Measurements from ENCODE around the gene GHR. TPM values are rescaled to one million over a fixed set of nuclear protein-coding genes. Genes with fewer than 3 reads are reported as not detected.

The GHR gene
- total RNA-seq, 1 donor: 5.4 TPM

DNA sequence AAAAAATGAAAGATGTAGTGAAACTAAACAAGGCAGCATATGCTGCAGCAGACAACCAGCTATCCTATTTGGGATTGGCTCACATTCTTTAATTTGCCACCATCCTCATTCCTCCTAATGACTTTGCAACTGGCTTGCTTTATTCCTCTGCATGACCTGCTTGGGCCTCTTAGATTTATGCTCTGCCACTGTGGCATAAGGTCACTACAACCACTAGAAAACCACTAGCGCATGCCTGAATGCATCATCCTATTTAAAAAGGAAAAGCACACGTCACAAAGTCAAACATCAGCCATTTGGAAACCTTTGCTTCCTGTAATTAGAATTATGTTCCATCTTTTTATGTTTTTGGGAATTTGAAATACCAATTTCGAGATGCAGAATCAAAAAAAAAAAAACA lies 292.5 kb downstream of the GHR start:
- TF ChIP-seq, protein P1, sequence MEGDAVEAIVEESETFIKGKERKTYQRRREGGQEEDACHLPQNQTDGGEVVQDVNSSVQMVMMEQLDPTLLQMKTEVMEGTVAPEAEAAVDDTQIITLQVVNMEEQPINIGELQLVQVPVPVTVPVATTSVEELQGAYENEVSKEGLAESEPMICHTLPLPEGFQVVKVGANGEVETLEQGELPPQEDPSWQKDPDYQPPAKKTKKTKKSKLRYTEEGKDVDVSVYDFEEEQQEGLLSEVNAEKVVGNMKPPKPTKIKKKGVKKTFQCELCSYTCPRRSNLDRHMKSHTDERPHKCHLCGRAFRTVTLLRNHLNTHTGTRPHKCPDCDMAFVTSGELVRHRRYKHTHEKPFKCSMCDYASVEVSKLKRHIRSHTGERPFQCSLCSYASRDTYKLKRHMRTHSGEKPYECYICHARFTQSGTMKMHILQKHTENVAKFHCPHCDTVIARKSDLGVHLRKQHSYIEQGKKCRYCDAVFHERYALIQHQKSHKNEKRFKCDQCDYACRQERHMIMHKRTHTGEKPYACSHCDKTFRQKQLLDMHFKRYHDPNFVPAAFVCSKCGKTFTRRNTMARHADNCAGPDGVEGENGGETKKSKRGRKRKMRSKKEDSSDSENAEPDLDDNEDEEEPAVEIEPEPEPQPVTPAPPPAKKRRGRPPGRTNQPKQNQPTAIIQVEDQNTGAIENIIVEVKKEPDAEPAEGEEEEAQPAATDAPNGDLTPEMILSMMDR (IDR thresholded peaks at IDR 0.05; ENCODE audit: extremely low read depth, low read depth, low read length): no peak
- Histone ChIP-seq H2AFZ (ENCODE audit: low read length) (no peak overlapping the region), H3K79me2 (ENCODE audit: insufficient read depth, low read length) (no peaks in the 10 kb centered on the region), H3K4me2 (ENCODE audit: insufficient read depth, low read length) (peak overlapping the region; percentile 62), H3K36me3 (ENCODE audit: insufficient read depth, low read length) (no peaks in the 10 kb centered on the region), H3K4me3 (ENCODE audit: insufficient read depth, low read length) (no peak overlapping the region), H3K27ac (ENCODE audit: low read depth, low read length) (peak overlapping the region; percentile 4), H3K4me1 (ENCODE audit: insufficient read depth, low read length) (peaks cover 25% of the 10 kb centered on the region), H4K20me1 (ENCODE audit: insufficient read depth, low read length) (no peaks in the 10 kb centered on the region), H3K27me3 (ENCODE audit: insufficient read depth, low read length) (no peaks in the 10 kb centered on the region), H3K9me3 (ENCODE audit: low read depth, low read length) (no peaks in the 10 kb centered on the region)
- DNase-seq (ENCODE audit: insufficient read length, low spot score, missing footprints): peak; percentile 14

DNA sequence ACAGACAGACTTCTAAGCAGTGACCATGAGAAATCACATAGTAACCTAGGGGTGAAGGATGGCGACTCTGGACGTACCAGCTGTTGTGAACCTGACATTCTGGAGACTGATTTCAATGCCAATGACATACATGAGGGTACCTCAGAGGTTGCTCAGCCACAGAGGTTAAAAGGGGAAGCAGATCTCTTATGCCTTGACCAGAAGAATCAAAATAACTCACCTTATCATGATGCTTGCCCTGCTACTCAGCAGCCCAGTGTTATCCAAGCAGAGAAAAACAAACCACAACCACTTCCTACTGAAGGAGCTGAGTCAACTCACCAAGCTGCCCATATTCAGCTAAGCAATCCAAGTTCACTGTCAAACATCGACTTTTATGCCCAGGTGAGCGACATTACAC lies 295.4 kb downstream of the GHR start:
- Histone ChIP-seq H3K9me3 (ENCODE audit: low read depth, low read length) (no peaks in the 10 kb centered on the region), H3K27ac (ENCODE audit: low read depth, low read length) (peak overlapping the region; percentile 12), H3K79me2 (ENCODE audit: insufficient read depth, low read length) (no peaks in the 10 kb centered on the region), H3K4me1 (ENCODE audit: insufficient read depth, low read length) (peaks cover 25% of the 10 kb centered on the region), H3K27me3 (ENCODE audit: insufficient read depth, low read length) (no peaks in the 10 kb centered on the region), H3K4me2 (ENCODE audit: insufficient read depth, low read length) (peak overlapping the region; percentile 32), H2AFZ (ENCODE audit: low read length) (no peak overlapping the region), H4K20me1 (ENCODE audit: insufficient read depth, low read length) (no peaks in the 10 kb centered on the region), H3K36me3 (ENCODE audit: insufficient read depth, low read length) (no peaks in the 10 kb centered on the region), H3K4me3 (ENCODE audit: insufficient read depth, low read length) (no peak overlapping the region)
- peak; percentile 30 for DNase-seq (ENCODE audit: insufficient read length, low spot score, missing footprints)
- TF ChIP-seq, protein P1 (IDR thresholded peaks at IDR 0.05; ENCODE audit: extremely low read depth, low read depth, low read length): no peak

DNA sequence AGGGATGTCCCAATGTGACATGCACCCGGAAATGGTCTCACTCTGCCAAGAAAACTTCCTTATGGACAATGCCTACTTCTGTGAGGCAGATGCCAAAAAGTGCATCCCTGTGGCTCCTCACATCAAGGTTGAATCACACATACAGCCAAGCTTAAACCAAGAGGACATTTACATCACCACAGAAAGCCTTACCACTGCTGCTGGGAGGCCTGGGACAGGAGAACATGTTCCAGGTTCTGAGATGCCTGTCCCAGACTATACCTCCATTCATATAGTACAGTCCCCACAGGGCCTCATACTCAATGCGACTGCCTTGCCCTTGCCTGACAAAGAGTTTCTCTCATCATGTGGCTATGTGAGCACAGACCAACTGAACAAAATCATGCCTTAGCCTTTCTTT lies 295.8 kb downstream of the GHR start:
- Histone ChIP-seq H3K4me3 (ENCODE audit: insufficient read depth, low read length) (no peak overlapping the region), H3K9me3 (ENCODE audit: low read depth, low read length) (no peaks in the 10 kb centered on the region), H3K79me2 (ENCODE audit: insufficient read depth, low read length) (no peaks in the 10 kb centered on the region), H2AFZ (ENCODE audit: low read length) (no peak overlapping the region), H3K4me2 (ENCODE audit: insufficient read depth, low read length) (peak overlapping the region; percentile 32), H4K20me1 (ENCODE audit: insufficient read depth, low read length) (no peaks in the 10 kb centered on the region), H3K36me3 (ENCODE audit: insufficient read depth, low read length) (no peaks in the 10 kb centered on the region), H3K27ac (ENCODE audit: low read depth, low read length) (peak overlapping the region; percentile 12), H3K27me3 (ENCODE audit: insufficient read depth, low read length) (no peaks in the 10 kb centered on the region), H3K4me1 (ENCODE audit: insufficient read depth, low read length) (peaks cover 25% of the 10 kb centered on the region)
- TF ChIP-seq, protein P1 (IDR thresholded peaks at IDR 0.05; ENCODE audit: extremely low read depth, low read depth, low read length): no peak
- DNase-seq (ENCODE audit: insufficient read length, low spot score, missing footprints): peak; percentile 27

DNA sequence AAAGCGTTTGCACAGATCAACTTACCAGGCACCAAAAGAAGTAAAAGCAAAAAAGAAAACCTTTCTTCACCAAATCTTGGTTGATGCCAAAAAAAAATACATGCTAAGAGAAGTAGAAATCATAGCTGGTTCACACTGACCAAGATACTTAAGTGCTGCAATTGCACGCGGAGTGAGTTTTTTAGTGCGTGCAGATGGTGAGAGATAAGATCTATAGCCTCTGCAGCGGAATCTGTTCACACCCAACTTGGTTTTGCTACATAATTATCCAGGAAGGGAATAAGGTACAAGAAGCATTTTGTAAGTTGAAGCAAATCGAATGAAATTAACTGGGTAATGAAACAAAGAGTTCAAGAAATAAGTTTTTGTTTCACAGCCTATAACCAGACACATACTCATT lies 297.0 kb downstream of the GHR start:
- H3K27me3 ChIP-seq (ENCODE audit: insufficient read depth, low read length): no peaks in the 10 kb centered on the region
- DNase-seq (ENCODE audit: insufficient read length, low spot score, missing footprints): no peak
- no peaks in the 10 kb centered on the region for H3K36me3 ChIP-seq (ENCODE audit: insufficient read depth, low read length)
- H3K79me2 ChIP-seq (ENCODE audit: insufficient read depth, low read length): no peaks in the 10 kb centered on the region
- no peak overlapping the region for H3K4me2 ChIP-seq (ENCODE audit: insufficient read depth, low read length)
- no peak overlapping the region for H2AFZ ChIP-seq (ENCODE audit: low read length)
- no peak overlapping the region for H3K4me3 ChIP-seq (ENCODE audit: insufficient read depth, low read length)
- no peak overlapping the region for H3K27ac ChIP-seq (ENCODE audit: low read depth, low read length)
- H3K4me1 ChIP-seq (ENCODE audit: insufficient read depth, low read length): peaks cover 23% of the 10 kb centered on the region
- H4K20me1 ChIP-seq (ENCODE audit: insufficient read depth, low read length): no peaks in the 10 kb centered on the region
- H3K9me3 ChIP-seq (ENCODE audit: low read depth, low read length): no peaks in the 10 kb centered on the region
- TF ChIP-seq, protein P1 (IDR thresholded peaks at IDR 0.05; ENCODE audit: extremely low read depth, low read depth, low read length): no peak

Measured in osteoblast (primary cell).